Liver (tissue), 3 donors: Measurements from ENCODE around the gene HIVEP3.

Experiments used
- ATF3 ChIP-seq: IDR thresholded peaks from 2 replicates; pipeline ENCODE4 v1.6.1; 2016; ENCODE audit warnings: antibody characterized with exemption
- GABPA ChIP-seq, 2 donors: IDR thresholded peaks in 1 of 2; conservative IDR thresholded peaks in 1 of 2; 2 replicates each; pipeline ENCODE4 v1.6.1; 2016; ENCODE audit warnings: antibody characterized with exemption in 2 of 2, mild to moderate bottlenecking in 1 of 2, moderate library complexity in 1 of 2
- HNF4G ChIP-seq: IDR thresholded peaks from 2 replicates; pipeline ENCODE4 v1.6.1; 2016; ENCODE audit warnings: antibody characterized with exemption
- JUND ChIP-seq, 2 donors: IDR thresholded peaks; 2 replicates each; pipeline ENCODE4 v1.6.1; 2016; ENCODE audit warnings: antibody characterized with exemption in 2 of 2
- MAX ChIP-seq: IDR thresholded peaks from 2 replicates; pipeline ENCODE4 v1.6.1; 2016; ENCODE audit warnings: antibody characterized with exemption
- RAD21 ChIP-seq, 2 donors: IDR thresholded peaks; 2 replicates each; pipeline ENCODE4 v1.6.1; 2016; ENCODE audit warnings: antibody characterized with exemption in 2 of 2, mild to moderate bottlenecking in 2 of 2
- REST ChIP-seq: IDR thresholded peaks from 2 replicates; pipeline ENCODE4 v1.6.1; 2016; ENCODE audit warnings: antibody characterized with exemption, mild to moderate bottlenecking
- RXRA ChIP-seq, 2 donors: IDR thresholded peaks; 2 replicates each; pipeline ENCODE4 v1.6.1; 2017 to 2018; ENCODE audit warnings: antibody characterized with exemption in 2 of 2, mild to moderate bottlenecking in 1 of 2
- SP1 ChIP-seq: IDR thresholded peaks from 2 replicates; pipeline ENCODE4 v1.6.1; 2018; ENCODE audit warnings: antibody characterized with exemption, mild to moderate bottlenecking
- TAF1 ChIP-seq: conservative IDR thresholded peaks from 2 replicates; pipeline ENCODE4 v1.6.1; 2016; ENCODE audit warnings: antibody characterized with exemption, mild to moderate bottlenecking
- YY1 ChIP-seq: IDR thresholded peaks from 2 replicates; pipeline ENCODE4 v1.6.1; 2016; ENCODE audit warnings: antibody characterized with exemption, mild to moderate bottlenecking
- TF ChIP-seq, protein P1 (sequence below): fragments of 150-350 bp; IDR thresholded peaks from 2 replicates; pipeline ENCODE4 v1.5.1; 2017; ENCODE audit warnings: improper control_type of control experiment, low read depth, low read length; ENCODE audit not compliant: missing input control
- TF ChIP-seq, protein P2 (sequence below): IDR thresholded peaks from 2 replicates; pipeline ENCODE4 v1.6.1; 2016; ENCODE audit warnings: antibody characterized with exemption
- donor health status: healthy.
- donor health status: healthy.

DNA sequence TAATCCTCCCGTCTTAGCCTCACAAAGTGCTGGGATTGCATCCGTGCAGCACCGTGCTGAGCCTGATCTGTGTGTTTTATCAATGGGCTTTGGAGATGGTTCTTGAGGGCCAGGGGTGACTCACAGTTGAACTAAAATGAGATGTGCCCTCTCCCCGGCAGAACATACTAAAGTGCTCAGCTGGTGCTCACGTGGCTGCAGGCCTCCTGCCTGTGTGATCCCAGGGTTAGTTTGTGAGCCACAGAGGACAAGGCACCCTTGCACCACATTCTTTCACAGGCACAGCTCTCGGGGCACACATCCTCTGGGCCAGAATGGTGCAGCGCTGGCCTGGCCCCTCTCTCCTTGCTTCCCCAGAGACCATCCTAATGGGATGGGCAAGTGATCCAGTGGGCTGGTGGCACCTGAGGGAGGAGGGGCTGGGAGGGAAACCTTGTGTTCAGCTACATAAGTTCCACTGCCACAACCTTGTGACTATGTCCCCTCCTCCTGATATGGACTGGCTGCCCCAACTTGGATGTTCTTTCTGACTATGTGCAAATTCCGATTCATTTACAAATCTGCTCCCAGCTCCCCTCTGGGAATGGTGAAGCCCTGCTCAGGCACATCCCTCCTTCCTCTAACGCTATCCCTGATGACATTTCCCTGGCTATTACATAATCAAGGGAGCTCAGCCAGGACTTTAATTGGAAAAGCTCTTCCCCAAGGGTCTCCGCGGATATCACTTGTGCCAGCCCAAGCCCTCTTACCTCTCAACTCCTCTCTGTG lies 237.2 kb downstream of the HIVEP3 start:
- TF ChIP-seq SP1 (no peak), RAD21 (IDR thresholded peaks at IDR 0.05) (no peak), TAF1 (no peak), MAX (no peak), ATF3 (no peak), HNF4G (no peak), RXRA (IDR thresholded peaks at IDR 0.05) (no peak), REST (no peak), GABPA (IDR thresholded peaks at IDR 0.05 in 1 of 2, conservative IDR thresholded peaks at IDR 0.05 in 1 of 2) (no peak), YY1 (no peak), JUND (IDR thresholded peaks at IDR 0.05) (no peak)
- TF ChIP-seq, protein P1, sequence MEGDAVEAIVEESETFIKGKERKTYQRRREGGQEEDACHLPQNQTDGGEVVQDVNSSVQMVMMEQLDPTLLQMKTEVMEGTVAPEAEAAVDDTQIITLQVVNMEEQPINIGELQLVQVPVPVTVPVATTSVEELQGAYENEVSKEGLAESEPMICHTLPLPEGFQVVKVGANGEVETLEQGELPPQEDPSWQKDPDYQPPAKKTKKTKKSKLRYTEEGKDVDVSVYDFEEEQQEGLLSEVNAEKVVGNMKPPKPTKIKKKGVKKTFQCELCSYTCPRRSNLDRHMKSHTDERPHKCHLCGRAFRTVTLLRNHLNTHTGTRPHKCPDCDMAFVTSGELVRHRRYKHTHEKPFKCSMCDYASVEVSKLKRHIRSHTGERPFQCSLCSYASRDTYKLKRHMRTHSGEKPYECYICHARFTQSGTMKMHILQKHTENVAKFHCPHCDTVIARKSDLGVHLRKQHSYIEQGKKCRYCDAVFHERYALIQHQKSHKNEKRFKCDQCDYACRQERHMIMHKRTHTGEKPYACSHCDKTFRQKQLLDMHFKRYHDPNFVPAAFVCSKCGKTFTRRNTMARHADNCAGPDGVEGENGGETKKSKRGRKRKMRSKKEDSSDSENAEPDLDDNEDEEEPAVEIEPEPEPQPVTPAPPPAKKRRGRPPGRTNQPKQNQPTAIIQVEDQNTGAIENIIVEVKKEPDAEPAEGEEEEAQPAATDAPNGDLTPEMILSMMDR: no peak
- TF ChIP-seq, protein P2, sequence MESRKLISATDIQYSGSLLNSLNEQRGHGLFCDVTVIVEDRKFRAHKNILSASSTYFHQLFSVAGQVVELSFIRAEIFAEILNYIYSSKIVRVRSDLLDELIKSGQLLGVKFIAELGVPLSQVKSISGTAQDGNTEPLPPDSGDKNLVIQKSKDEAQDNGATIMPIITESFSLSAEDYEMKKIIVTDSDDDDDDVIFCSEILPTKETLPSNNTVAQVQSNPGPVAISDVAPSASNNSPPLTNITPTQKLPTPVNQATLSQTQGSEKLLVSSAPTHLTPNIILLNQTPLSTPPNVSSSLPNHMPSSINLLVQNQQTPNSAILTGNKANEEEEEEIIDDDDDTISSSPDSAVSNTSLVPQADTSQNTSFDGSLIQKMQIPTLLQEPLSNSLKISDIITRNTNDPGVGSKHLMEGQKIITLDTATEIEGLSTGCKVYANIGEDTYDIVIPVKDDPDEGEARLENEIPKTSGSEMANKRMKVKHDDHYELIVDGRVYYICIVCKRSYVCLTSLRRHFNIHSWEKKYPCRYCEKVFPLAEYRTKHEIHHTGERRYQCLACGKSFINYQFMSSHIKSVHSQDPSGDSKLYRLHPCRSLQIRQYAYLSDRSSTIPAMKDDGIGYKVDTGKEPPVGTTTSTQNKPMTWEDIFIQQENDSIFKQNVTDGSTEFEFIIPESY: no peak
